Activated T-cell treated with anti-CD3 and anti-CD28 coated beads for 4 hours (primary cell): ENCODE results near the gene RAD54L.
"Not testable (repeated sequence)": the region's sequence is repeated elsewhere in the genome, so short reads cannot be mapped to it uniquely, and the experiment has no call there.

Experiments used
- DNase-seq: peaks from one replicate; pipeline ENCODE4 v3.0.0-alpha.2; 2020

The RAD54L gene

GRCh38 chr1:46247436-46248121 lies at the start of gene RAD54L:
RAD54L (plus strand) TSS chr1:46247763; CDS start chr1:46248406, 643 bp downstream.
- DNase-seq = peak; percentile 95

GRCh38 chr1:46197964-46198811 lies 49.4 kb upstream of the RAD54L start, which contains the start of gene POMGNT1:
POMGNT1 (minus strand) TSS chr1:46198434; CDS start chr1:46197821, 613 bp downstream.
- peak; percentile 68 for DNase-seq

- DNase-seq = no peak
Observed at GRCh38 chr1:46199233-46199749, 48.3 kb upstream of the RAD54L start.

- DNase-seq = no peak
Observed at GRCh38 chr1:46203738-46204405, 43.7 kb upstream of the RAD54L start.

- no peak for DNase-seq
Observed at GRCh38 chr1:46204406-46204742, 43.2 kb upstream of the RAD54L start.

GRCh38 chr1:46205141-46205540 lies 42.4 kb upstream of the RAD54L start:
- no peak for DNase-seq

- no peak for DNase-seq
Observed at GRCh38 chr1:46205791-46206190, 41.8 kb upstream of the RAD54L start.

- DNase-seq = no peak
Observed at GRCh38 chr1:46206399-46206798, 41.2 kb upstream of the RAD54L start.

- no peak for DNase-seq
Observed at GRCh38 chr1:46210561-46210960, 37.0 kb upstream of the RAD54L start.

GRCh38 chr1:46211051-46211450 lies 36.5 kb upstream of the RAD54L start:
- no peak for DNase-seq

- DNase-seq = no peak
Observed at GRCh38 chr1:46215504-46215903, 32.1 kb upstream of the RAD54L start.

GRCh38 chr1:46218443-46218842 lies 29.1 kb upstream of the RAD54L start:
- no peak for DNase-seq

GRCh38 chr1:46219551-46220520 lies 27.7 kb upstream of the RAD54L start:
- DNase-seq = no peak

- DNase-seq = no peak
Observed at GRCh38 chr1:46220808-46221207, 26.8 kb upstream of the RAD54L start.

GRCh38 chr1:46221749-46222148 lies 25.8 kb upstream of the RAD54L start:
- DNase-seq = no peak

- DNase-seq = not testable (repeated sequence)
Observed at GRCh38 chr1:46223055-46223454, 24.5 kb upstream of the RAD54L start.

- DNase-seq = peak; percentile 43
Observed at GRCh38 chr1:46223472-46223943, 24.1 kb upstream of the RAD54L start.

- no peak for DNase-seq
Observed at GRCh38 chr1:46224966-46225365, 22.6 kb upstream of the RAD54L start.

- not testable (repeated sequence) for DNase-seq
Observed at GRCh38 chr1:46231231-46231630, 16.3 kb upstream of the RAD54L start.

- no peak for DNase-seq
Observed at GRCh38 chr1:46236882-46237281, 10.7 kb upstream of the RAD54L start.

- not testable (repeated sequence) for DNase-seq
Observed at GRCh38 chr1:46238865-46239264, 8.7 kb upstream of the RAD54L start.

- not testable (repeated sequence) for DNase-seq
Observed at GRCh38 chr1:46241733-46242132, 5.8 kb upstream of the RAD54L start.
